ENCODE measurements around the gene TLE2. TPM values are rescaled to one million over a fixed set of nuclear protein-coding genes. Genes with fewer than 3 reads are reported as not detected.
"Not testable (repeated sequence)": the region's sequence is repeated elsewhere in the genome, so short reads cannot be mapped to it uniquely, and the experiment has no call there.

TLE2 gene
- polyA plus RNA-seq, 2 of the 4 experiments (the other 2 are of a cell fraction), result 2.1 to 2.6 TPM

DNA sequence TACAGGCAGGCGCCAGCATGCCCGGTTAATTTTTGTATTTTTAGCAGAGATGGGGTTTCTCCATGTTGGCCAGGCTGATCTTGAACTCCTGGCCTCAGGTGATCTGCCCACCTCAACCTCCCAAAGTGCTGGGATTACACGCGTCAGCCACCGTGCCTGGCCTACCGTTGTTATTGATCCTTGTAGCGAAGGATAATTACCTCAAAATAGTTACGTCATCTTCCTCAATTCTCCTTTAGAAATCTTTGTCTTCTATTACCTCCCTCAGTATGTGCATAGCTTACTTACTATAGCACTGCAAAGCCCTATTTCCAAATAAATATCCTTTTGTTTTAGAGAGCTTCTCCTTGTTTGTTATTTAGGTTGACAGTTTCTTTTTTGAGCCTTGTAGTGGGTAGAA, 61.1 kb downstream of the TLE2 start:
- TF ChIP-seq FOSB (CRISPR knock-in tag; IDR thresholded peaks at IDR 0.05) (no peak), HOXB5 (CRISPR knock-in tag; IDR thresholded peaks at IDR 0.05) (no peak), POLR2AphosphoS2 (conservative IDR thresholded peaks at IDR 0.05; ENCODE audit: low read length) (no peak), HEYL (CRISPR knock-in tag; IDR thresholded peaks at IDR 0.05) (no peak), KDM5A (IDR thresholded peaks at IDR 0.05) (no peak), CHD2 (IDR thresholded peaks at IDR 0.05; ENCODE audit: low read length, partially characterized antibody) (no peak), RFX5 (IDR thresholded peaks at IDR 0.05) (no peak), JUNB (IDR thresholded peaks at IDR 0.05) (no peak), BHLHE40 (IDR thresholded peaks at IDR 0.05; ENCODE audit: low read depth, low read length) (no peak), JUN (IDR thresholded peaks at IDR 0.05) (no peak), KDM1A (IDR thresholded peaks at IDR 0.05; ENCODE audit: low read depth) (no peak), TFCP2L1 (CRISPR knock-in tag; IDR thresholded peaks at IDR 0.05) (no peak), MAFK (IDR thresholded peaks at IDR 0.05; ENCODE audit: partially characterized antibody) (no peak)
- TF ChIP-seq, protein P1, sequence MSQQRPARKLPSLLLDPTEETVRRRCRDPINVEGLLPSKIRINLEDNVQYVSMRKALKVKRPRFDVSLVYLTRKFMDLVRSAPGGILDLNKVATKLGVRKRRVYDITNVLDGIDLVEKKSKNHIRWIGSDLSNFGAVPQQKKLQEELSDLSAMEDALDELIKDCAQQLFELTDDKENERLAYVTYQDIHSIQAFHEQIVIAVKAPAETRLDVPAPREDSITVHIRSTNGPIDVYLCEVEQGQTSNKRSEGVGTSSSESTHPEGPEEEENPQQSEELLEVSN (IDR thresholded peaks at IDR 0.05; ENCODE audit: borderline replicate concordance, low read depth), result no peak
- TF ChIP-seq, protein P2, sequence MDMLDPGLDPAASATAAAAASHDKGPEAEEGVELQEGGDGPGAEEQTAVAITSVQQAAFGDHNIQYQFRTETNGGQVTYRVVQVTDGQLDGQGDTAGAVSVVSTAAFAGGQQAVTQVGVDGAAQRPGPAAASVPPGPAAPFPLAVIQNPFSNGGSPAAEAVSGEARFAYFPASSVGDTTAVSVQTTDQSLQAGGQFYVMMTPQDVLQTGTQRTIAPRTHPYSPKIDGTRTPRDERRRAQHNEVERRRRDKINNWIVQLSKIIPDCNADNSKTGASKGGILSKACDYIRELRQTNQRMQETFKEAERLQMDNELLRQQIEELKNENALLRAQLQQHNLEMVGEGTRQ (IDR thresholded peaks at IDR 0.05), result no peak
- Histone ChIP-seq H3K4me2 (no peak overlapping the region), H3K4me1 (no peaks in the 10 kb centered on the region), H3K27ac (no peak overlapping the region), H3K4me3 (no peak overlapping the region), H3K9me3 (no peaks in the 10 kb centered on the region)
- POLR2A ChIA-PET, result no interaction called here
- ATAC-seq (no peak), FAIRE-seq (no peak), DNase-seq (ENCODE audit: low read depth in 1 of 2, low spot score in 1 of 2) (no peak)
- CTCF ChIA-PET, result interaction anchor here (0.6 to 1.2 kb wide), 5 partner anchors 18 to 547 kb away, joined by 3 to 4 read pairs (median 3); no protein-coding TSS in a partner anchor
- 80% methylated on average over 8 of the region's 8 CpGs for WGBS (ENCODE audit: missing lambda C conversion rate)

DNA sequence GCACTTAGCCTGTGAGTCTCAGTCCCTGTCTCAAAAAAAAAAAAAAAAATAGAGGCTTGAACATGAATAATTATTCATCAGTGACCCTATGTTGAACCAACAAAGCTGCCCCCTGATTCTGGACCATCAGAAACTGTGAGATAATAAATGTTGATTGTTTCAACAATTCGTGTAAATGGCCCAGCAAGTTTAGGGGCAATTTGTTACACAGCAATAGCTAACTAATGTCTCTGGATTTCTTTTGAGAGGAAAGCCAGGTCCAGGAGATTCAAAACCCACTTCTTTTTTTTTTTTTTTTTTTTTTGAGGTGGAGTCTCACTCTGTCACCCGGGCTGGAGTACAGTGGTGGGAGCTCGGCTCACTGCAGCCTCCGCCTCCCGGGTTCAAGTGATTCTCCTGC, 64.2 kb downstream of the TLE2 start:
- H3K9me3 ChIP-seq, result no peaks in the 10 kb centered on the region
- ChIA-PET POLR2A (interaction anchor here (0.7 kb wide), 1 partner anchor 528 kb away, joined by 6 read pairs; no protein-coding TSS in a partner anchor), CTCF (interaction anchor here (0.6 to 12.8 kb wide), 6 partner anchors 9 to 445 kb away, joined by 3 to 127 read pairs (median 6); no protein-coding TSS in a partner anchor)
- FAIRE-seq, result no peak
- no peak for DNase-seq (ENCODE audit: low read depth in 1 of 2, low spot score in 1 of 2)
- no peak overlapping the region for H3K4me3 ChIP-seq
- H3K27ac ChIP-seq, result no peak overlapping the region
- TF ChIP-seq EHF (CRISPR knock-in tag; IDR thresholded peaks at IDR 0.05) (no peak), HOXB5 (CRISPR knock-in tag; IDR thresholded peaks at IDR 0.05) (no peak), MAZ (IDR thresholded peaks at IDR 0.05; ENCODE audit: borderline replicate concordance, low read depth, low read length) (no peak)
- ATAC-seq, result no peak
- H3K4me2 ChIP-seq, result no peak overlapping the region
- 93% methylated on average over 5 of the region's 5 CpGs for WGBS (ENCODE audit: missing lambda C conversion rate)
- no peaks in the 10 kb centered on the region for H3K4me1 ChIP-seq

DNA sequence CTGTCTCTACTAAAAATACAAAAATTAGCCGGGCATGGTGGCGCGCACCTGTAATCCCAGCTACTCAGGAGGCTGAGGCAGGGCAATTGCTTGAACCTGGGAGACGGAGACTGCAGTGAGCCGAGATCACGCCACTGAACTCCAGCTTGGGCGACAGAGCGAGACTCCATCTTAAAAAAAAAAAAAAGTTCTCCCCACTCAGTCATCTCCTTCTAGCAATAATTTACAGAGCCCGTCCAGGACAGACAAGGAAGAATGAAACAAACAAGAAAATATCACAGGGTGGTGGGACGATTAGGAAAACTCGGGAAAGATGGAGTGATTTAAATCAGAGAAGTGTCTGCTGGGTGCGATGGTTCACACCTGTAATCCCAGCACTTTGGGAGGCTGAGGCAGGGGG, 65.4 kb downstream of the TLE2 start:
- H3K27ac ChIP-seq; ATAC-seq; POLR2A ChIA-PET; H3K9me3 ChIP-seq; DNase-seq (ENCODE audit: low read depth in 1 of 2, low spot score in 1 of 2); H3K4me1 ChIP-seq; FAIRE-seq; H3K4me3 ChIP-seq; H3K4me2 ChIP-seq: not testable (repeated sequence)
- 73% methylated on average over 12 of the region's 12 CpGs for WGBS (ENCODE audit: missing lambda C conversion rate)
- CTCF ChIA-PET, result interaction anchor here (1.3 to 12.8 kb wide), 7 partner anchors 10 to 200 kb away, joined by 4 to 127 read pairs (median 8); no protein-coding TSS in a partner anchor

DNA sequence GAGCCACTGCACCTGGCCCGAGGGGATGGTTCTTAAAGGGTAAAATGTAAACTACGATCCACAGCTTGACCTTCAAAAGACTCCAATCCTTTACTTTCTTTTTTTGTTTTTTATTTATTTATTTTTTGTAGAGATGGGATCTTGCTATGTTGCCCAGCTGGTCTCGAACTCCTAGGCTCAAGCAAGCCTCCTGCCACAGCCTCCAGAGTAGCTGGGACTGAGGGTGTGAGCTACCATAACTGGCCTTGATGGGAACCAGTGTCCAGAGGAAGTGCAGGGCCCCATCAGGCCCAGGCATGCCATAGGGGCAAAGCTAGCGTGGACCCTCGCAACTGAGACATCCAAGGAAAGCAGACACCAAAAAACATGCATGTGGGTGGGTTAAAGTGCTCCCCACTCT, 66.0 kb downstream of the TLE2 start:
- 90% methylated on average over 5 of the region's 5 CpGs for WGBS (ENCODE audit: missing lambda C conversion rate)
- H3K27ac ChIP-seq, result no peak overlapping the region
- FAIRE-seq, result no peak
- ATAC-seq, result no peak
- POLR2A ChIA-PET, result no interaction called here
- no peaks in the 10 kb centered on the region for H3K9me3 ChIP-seq
- no peak for DNase-seq (ENCODE audit: low read depth in 1 of 2, low spot score in 1 of 2)
- TF ChIP-seq, protein P3, sequence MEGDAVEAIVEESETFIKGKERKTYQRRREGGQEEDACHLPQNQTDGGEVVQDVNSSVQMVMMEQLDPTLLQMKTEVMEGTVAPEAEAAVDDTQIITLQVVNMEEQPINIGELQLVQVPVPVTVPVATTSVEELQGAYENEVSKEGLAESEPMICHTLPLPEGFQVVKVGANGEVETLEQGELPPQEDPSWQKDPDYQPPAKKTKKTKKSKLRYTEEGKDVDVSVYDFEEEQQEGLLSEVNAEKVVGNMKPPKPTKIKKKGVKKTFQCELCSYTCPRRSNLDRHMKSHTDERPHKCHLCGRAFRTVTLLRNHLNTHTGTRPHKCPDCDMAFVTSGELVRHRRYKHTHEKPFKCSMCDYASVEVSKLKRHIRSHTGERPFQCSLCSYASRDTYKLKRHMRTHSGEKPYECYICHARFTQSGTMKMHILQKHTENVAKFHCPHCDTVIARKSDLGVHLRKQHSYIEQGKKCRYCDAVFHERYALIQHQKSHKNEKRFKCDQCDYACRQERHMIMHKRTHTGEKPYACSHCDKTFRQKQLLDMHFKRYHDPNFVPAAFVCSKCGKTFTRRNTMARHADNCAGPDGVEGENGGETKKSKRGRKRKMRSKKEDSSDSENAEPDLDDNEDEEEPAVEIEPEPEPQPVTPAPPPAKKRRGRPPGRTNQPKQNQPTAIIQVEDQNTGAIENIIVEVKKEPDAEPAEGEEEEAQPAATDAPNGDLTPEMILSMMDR (IDR thresholded peaks at IDR 0.05), result no peak
- TF ChIP-seq NR3C1 (IDR thresholded peaks at IDR 0.05) (no peak), SREBF2 (IDR thresholded peaks at IDR 0.05) (no peak), BHLHE40 (IDR thresholded peaks at IDR 0.05; ENCODE audit: low read depth, low read length) (no peak), RCOR1 (IDR thresholded peaks at IDR 0.05; ENCODE audit: low read depth, low read length) (no peak), KDM1A (IDR thresholded peaks at IDR 0.05; ENCODE audit: low read depth) (no peak)
- no peak overlapping the region for H3K4me2 ChIP-seq
- CTCF ChIA-PET, result interaction anchor here (0.7 to 12.8 kb wide), 14 partner anchors 11 to 201 kb away, joined by 3 to 127 read pairs (median 6); no protein-coding TSS in a partner anchor
- no peaks in the 10 kb centered on the region for H3K4me1 ChIP-seq
- no peak overlapping the region for H3K4me3 ChIP-seq

All from A549 (cell line).